ENCODE results near the gene SCYGR3.

SCYGR3 gene

DNA sequence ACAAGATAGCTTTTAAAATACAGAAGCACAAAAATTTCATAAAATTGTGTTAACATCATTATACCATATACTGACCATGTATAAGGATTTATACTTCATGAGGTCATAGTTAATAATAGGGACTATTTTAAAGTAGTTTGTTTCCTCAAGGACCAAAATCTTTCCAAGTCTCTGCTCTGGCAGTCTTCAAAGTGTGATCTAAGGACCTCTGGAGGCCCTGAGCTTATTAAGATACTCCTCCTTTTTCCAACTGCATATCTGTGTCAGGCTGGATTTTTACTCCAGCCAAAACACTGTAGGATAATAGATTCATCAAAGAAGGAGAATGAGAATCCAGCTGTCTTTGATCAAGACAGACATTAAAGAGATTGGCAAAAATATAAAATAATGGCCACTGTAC is 17.6 kb downstream of the SCYGR3 start:
- no peak for TF ChIP-seq RAD21 (IDR thresholded peaks at IDR 0.05; ENCODE audit: low read depth)
- TF ChIP-seq ZBTB7A (IDR thresholded peaks at IDR 0.05; ENCODE audit: low read depth) = no peak
- no peak for TF ChIP-seq EP300 (IDR thresholded peaks at IDR 0.05; ENCODE audit: borderline replicate concordance)
- TF ChIP-seq CEBPB (IDR thresholded peaks at IDR 0.05) = no peak
- no peak for TF ChIP-seq YY1 (IDR thresholded peaks at IDR 0.05; ENCODE audit: low read depth)
- no peak for TF ChIP-seq USF1 (IDR thresholded peaks at IDR 0.05)
- TF ChIP-seq, protein P1, sequence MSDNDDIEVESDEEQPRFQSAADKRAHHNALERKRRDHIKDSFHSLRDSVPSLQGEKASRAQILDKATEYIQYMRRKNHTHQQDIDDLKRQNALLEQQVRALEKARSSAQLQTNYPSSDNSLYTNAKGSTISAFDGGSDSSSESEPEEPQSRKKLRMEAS (IDR thresholded peaks at IDR 0.05) = no peak
- TF ChIP-seq NFIC (IDR thresholded peaks at IDR 0.05) = no peak
- no peak for TF ChIP-seq CREB1 (IDR thresholded peaks at IDR 0.05; ENCODE audit: low read depth)
- TF ChIP-seq TAF1 (IDR thresholded peaks at IDR 0.05; ENCODE audit: low read depth) = no peak
- no peak for TF ChIP-seq TEAD4 (IDR thresholded peaks at IDR 0.05)
- TF ChIP-seq TCF12 (IDR thresholded peaks at IDR 0.05; ENCODE audit: low read depth) = no peak
- no peak for TF ChIP-seq REST (IDR thresholded peaks at IDR 0.05; ENCODE audit: low read depth)

DNA sequence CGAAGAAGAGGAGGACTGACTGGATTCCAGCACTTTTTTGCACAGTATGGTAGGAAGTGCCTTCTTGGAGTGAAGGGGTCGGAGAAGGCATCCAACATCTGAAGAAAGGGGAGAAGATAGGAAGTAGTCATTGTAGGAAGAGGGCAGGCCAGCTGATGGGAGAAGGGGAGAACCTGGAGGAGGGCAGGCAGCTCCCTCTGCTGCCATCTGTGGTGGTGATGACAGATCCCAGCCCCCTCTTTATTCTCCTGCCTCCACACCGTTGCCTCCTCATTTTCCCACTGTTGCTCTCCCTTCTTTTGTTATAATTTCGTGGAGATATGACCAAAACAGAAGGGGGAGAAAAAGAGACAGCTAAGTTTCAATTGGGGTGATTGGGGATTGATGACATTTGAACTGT is 18.8 kb downstream of the SCYGR3 start:
- no peak for TF ChIP-seq RAD21 (IDR thresholded peaks at IDR 0.05; ENCODE audit: low read depth)
- TF ChIP-seq TEAD4 (IDR thresholded peaks at IDR 0.05) = no peak
- no peak for TF ChIP-seq ZBTB7A (IDR thresholded peaks at IDR 0.05; ENCODE audit: low read depth)
- TF ChIP-seq NFIC (IDR thresholded peaks at IDR 0.05) = no peak
- TF ChIP-seq FOXM1 (IDR thresholded peaks at IDR 0.05; ENCODE audit: borderline replicate concordance, low read depth) = no peak
- no peak for TF ChIP-seq CEBPB (IDR thresholded peaks at IDR 0.05)
- TF ChIP-seq USF1 (IDR thresholded peaks at IDR 0.05) = no peak
- TF ChIP-seq TCF12 (IDR thresholded peaks at IDR 0.05; ENCODE audit: low read depth) = no peak
- no peak for TF ChIP-seq EGR1 (IDR thresholded peaks at IDR 0.05)
- TF ChIP-seq, protein P1 (IDR thresholded peaks at IDR 0.05) = no peak
- TF ChIP-seq EP300 (IDR thresholded peaks at IDR 0.05; ENCODE audit: borderline replicate concordance) = no peak
- no peak for TF ChIP-seq TAF1 (IDR thresholded peaks at IDR 0.05; ENCODE audit: low read depth)
- TF ChIP-seq REST (IDR thresholded peaks at IDR 0.05; ENCODE audit: low read depth) = no peak
- TF ChIP-seq CREB1 (IDR thresholded peaks at IDR 0.05; ENCODE audit: low read depth) = no peak
- no peak for TF ChIP-seq YY1 (IDR thresholded peaks at IDR 0.05; ENCODE audit: low read depth)

DNA sequence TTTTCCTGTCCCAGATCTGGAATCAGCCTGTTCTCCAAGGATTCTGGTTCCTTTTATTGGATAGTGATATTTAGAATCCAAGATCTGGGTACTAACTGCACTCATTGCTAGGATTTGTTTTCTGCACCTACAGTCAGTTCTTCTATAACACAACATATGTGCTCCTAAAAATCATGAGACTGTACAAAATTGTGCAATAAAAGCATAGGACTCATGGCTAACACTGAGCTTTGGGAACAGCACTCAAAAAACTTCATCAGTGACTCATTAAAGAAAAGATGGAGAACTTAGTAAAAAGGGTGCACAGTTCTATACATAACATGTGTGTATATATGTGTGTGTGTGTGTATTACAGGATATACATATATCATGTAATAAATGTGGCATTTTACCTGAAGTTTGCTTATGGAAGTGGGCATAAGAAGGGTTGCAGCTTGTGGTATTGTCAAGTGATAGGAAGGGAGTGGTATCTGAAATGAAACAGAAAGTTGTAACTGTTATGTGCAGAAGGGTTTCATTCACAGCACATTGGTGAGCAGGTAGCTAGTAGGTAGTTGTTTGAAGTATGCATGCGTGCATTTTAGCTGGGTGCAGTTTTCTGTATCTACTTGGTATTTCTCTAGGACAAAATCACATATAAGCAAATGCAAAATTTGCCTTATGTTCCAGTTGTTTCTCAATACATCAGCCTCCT is 21.8 kb downstream of the SCYGR3 start:
- TF ChIP-seq FOXM1 (IDR thresholded peaks at IDR 0.05; ENCODE audit: borderline replicate concordance, low read depth) = no peak
- TF ChIP-seq REST (IDR thresholded peaks at IDR 0.05; ENCODE audit: low read depth) = no peak
- no peak for TF ChIP-seq TAF1 (IDR thresholded peaks at IDR 0.05; ENCODE audit: low read depth)
- no peak for TF ChIP-seq EP300 (IDR thresholded peaks at IDR 0.05; ENCODE audit: borderline replicate concordance)
- TF ChIP-seq ZBTB7A (IDR thresholded peaks at IDR 0.05; ENCODE audit: low read depth) = no peak
- TF ChIP-seq, protein P1 (IDR thresholded peaks at IDR 0.05) = no peak
- TF ChIP-seq USF1 (IDR thresholded peaks at IDR 0.05) = no peak
- TF ChIP-seq CREB1 (IDR thresholded peaks at IDR 0.05; ENCODE audit: low read depth) = no peak
- no peak for TF ChIP-seq YY1 (IDR thresholded peaks at IDR 0.05; ENCODE audit: low read depth)
- no peak for TF ChIP-seq TCF12 (IDR thresholded peaks at IDR 0.05; ENCODE audit: low read depth)
- no peak for TF ChIP-seq RAD21 (IDR thresholded peaks at IDR 0.05; ENCODE audit: low read depth)
- TF ChIP-seq NFIC (IDR thresholded peaks at IDR 0.05) = no peak
- no peak for TF ChIP-seq TEAD4 (IDR thresholded peaks at IDR 0.05)
- TF ChIP-seq EGR1 (IDR thresholded peaks at IDR 0.05) = no peak
- no peak for TF ChIP-seq CEBPB (IDR thresholded peaks at IDR 0.05)
